Cardiac septum (tissue), 1 donor: ENCODE measurements around the gene PTPN7. TPM values are rescaled to one million over a fixed set of nuclear protein-coding genes. Genes with fewer than 3 reads are reported as not detected.

ENCODE experiments used
- total RNA-seq: library from RNA; stranded (reverse); fragmentation: NEBNext Ultra II Directional; extraction: Animal tissue kit (Norgen Biotek cat#: 25700); gene quantifications from one replicate; pipeline ENCODE4 v1.2.1, GENCODE V29; 2021
- donor health status: DM: no; HTN: no; CAD: no.

PTPN7 gene
- total RNA-seq, 1 donor from 2014 or later: 1.2 TPM

Other genes starting within 250 kb of the PTPN7 start
- gene LMOD1, start 214.1 kb downstream of the PTPN7 start, total RNA-seq: 9.6 TPM
- gene TIMM17A, start 205.1 kb downstream of the PTPN7 start, total RNA-seq: 79.1 TPM
- 17.4 TPM for gene RNPEP, start 178.0 kb downstream of the PTPN7 start, total RNA-seq
- gene ELF3, start 150.0 kb downstream of the PTPN7 start, total RNA-seq: 2.0 TPM
- not detected for gene GPR37L1, start 37.7 kb downstream of the PTPN7 start, total RNA-seq
- gene ARL8A, start 15.9 kb downstream of the PTPN7 start, total RNA-seq: 74.5 TPM
- 0.86 TPM for gene LGR6, start 33.2 kb upstream of the PTPN7 start, total RNA-seq
- 7.9 TPM for gene UBE2T, start 181.3 kb upstream of the PTPN7 start, total RNA-seq
- gene PPP1R12B, start 188.1 kb upstream of the PTPN7 start, total RNA-seq: 428 TPM